T-cell (primary cell): ENCODE results near the gene CDK13. TPM values are rescaled to one million over a fixed set of nuclear protein-coding genes. Genes with fewer than 3 reads are reported as not detected.
"Not testable (repeated sequence)": the region's sequence is repeated elsewhere in the genome, so short reads cannot be mapped to it uniquely, and the experiment has no call there.

Source experiments
- ATAC-seq, 4 experiments: fragments of 200-7000 bp in 3 of 4; fragments of 150-1000 bp in 1 of 4; cut with Tn5 transposase; replicated peaks in 1 of 4; 1 replicate in 3 of 4; 2 replicates in 1 of 4; pipeline ENCODE4 v1.10.0; 2021; ENCODE audit warnings: moderate library complexity in 3 of 4, mild to moderate bottlenecking in 2 of 4, moderate number of reproducible peaks in 1 of 4
- CTCF ChIA-PET, 2 donors: fragments of 300-600 bp; sonication (Branson Sonifier 250); formaldehyde crosslinking; loops; one replicate each; lab custom pipeline; 2022; ENCODE audit warnings: antibody characterized with exemption in 2 of 2; lab: Charles Lee
- POLR2A ChIA-PET, 2 donors: fragments of 300-600 bp; sonication (Branson Sonifier 250); formaldehyde crosslinking; loops; one replicate each; lab custom pipeline; 2022; ENCODE audit warnings: antibody characterized with exemption in 2 of 2; lab: Charles Lee
- DNase-seq, 35 experiments: peaks; one replicate each; pipeline versions ENCODE4 v3.0.0 to v3.0.0-alpha.2; 2013 to 2023
- H3K27ac ChIP-seq: one replicate; pipeline ENCODE4 v1.5.1; 2013; ENCODE audit warnings: low read length
- H3K27me3 ChIP-seq, 2 experiments: replicated peaks in 1 of 2; 1 replicate in 1 of 2; 2 replicates in 1 of 2; pipeline versions ENCODE4 v1.6.1 to v1.7.0; 2013; ENCODE audit warnings: low read length in 1 of 2, mixed read lengths in 1 of 2; ENCODE audit not compliant: control insufficient read depth in 2 of 2, insufficient read depth in 2 of 2; ENCODE audit errors: extremely low read depth in 1 of 2
- H3K36me3 ChIP-seq, 2 donors: 1 replicate in 1 of 2; 2 replicates in 1 of 2; pipeline versions ENCODE4 v1.6.1 to v1.7.0; 2013; ENCODE audit warnings: low read length in 1 of 2; ENCODE audit not compliant: control insufficient read depth in 2 of 2, insufficient read depth in 1 of 2; ENCODE audit errors: extremely low read depth in 1 of 2
- H3K4me1 ChIP-seq, 2 experiments: 1 replicate in 1 of 2; 2 replicates in 1 of 2; pipeline versions ENCODE4 v1.6.1 to v1.7.0; 2013; ENCODE audit warnings: low read length in 2 of 2, mixed read lengths in 1 of 2; ENCODE audit not compliant: insufficient read depth in 2 of 2, control insufficient read depth in 1 of 2; ENCODE audit errors: extremely low read depth in 1 of 2
- H3K4me3 ChIP-seq, 2 donors: 1 replicate in 1 of 2; 2 replicates in 1 of 2; pipeline versions ENCODE4 v1.5.1 to v1.7.0; 2013; ENCODE audit warnings: mild to moderate bottlenecking in 2 of 2, low read length in 1 of 2, moderate library complexity in 1 of 2; ENCODE audit not compliant: control insufficient read depth in 1 of 2; ENCODE audit errors: extremely low read depth in 1 of 2
- H3K9me3 ChIP-seq: 2 replicates; pipeline ENCODE4 v1.7.0; 2013
- H3K27ac Mint-ChIP-seq, 2 donors: one replicate each; pipeline ENCODE4 v1.8.0; 2020 to 2021; ENCODE audit warnings: mild to moderate bottlenecking in 2 of 2, mixed read lengths in 2 of 2
- H3K27me3 Mint-ChIP-seq, 2 donors: one replicate each; pipeline ENCODE4 v1.8.0; 2021 to 2022; ENCODE audit warnings: mixed read lengths in 2 of 2
- H3K36me3 Mint-ChIP-seq: one replicate; pipeline ENCODE4 v1.8.0; 2021; ENCODE audit warnings: mixed read lengths
- H3K4me1 Mint-ChIP-seq, 3 donors: one replicate each; pipeline ENCODE4 v1.8.0; 2020 to 2022; ENCODE audit warnings: mixed read lengths in 3 of 3, mild to moderate bottlenecking in 1 of 3
- H3K4me3 Mint-ChIP-seq, 3 donors: one replicate each; pipeline ENCODE4 v1.8.0; 2020 to 2022; ENCODE audit warnings: mild to moderate bottlenecking in 3 of 3, mixed read lengths in 3 of 3, moderate library complexity in 3 of 3
- H3K9me3 Mint-ChIP-seq, 3 donors: one replicate each; pipeline ENCODE4 v1.8.0; 2020 to 2022; ENCODE audit warnings: mixed read lengths in 3 of 3
- WGBS: methylation state at CpG from one replicate; pipeline ENCODE4 v1.1.5; 2013; ENCODE audit warnings: missing lambda C conversion rate; ENCODE audit not compliant: insufficient coverage; 5-methylcytosine and 5-hydroxymethylcytosine counted together
- total RNA-seq, 35 experiments: library from RNA in 6 of 35; stranded (reverse) in 6 of 35; fragments of 120-200 nt in 1 of 35; gene quantifications; one replicate each; pipeline versions ENCODE4 v1.2.1 to v1.2.4 and lab custom pipeline; 2013 to 2026

The CDK13 gene
- total RNA-seq, 5 donors from 2014 or later (not counting 1 experiment from before 2014, with no cell fraction given) = 84.8 to 129 (median 89.6) TPM

DNA sequence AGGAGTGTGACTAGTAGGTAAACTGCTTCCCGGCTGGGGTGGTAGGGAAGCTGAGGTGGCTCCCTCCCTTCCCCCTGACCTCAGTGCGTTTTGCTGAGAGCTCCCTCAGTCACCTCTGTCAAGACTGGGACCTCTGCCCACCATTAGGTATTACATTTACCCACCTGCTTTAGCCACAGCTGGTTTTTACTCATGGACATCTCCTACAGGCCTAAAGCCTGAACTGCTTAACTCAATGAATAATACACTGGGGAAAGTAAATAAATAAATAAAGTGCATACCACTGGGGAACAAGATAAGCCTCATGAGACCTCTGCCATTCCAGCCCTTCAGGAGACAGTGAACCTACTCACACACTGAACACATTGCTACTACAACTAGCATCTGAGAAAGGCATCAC is 38.9 kb upstream of the CDK13 start:
- ATAC-seq (no peak), DNase-seq (no peak)
- Mint-ChIP-seq H3K4me3 (no peak overlapping the region), H3K27me3 (peaks cover 0 to 3% of the 10 kb centered on the region in 2 donors), H3K9me3 (peaks cover 12 to 27% (median 17%) of the 10 kb centered on the region in 3 donors), H3K27ac (no peak overlapping the region), H3K36me3 (peaks cover 2% of the 10 kb centered on the region), H3K4me1 (peaks cover 7 to 12% (median 9%) of the 10 kb centered on the region in 3 donors)
- WGBS = no CpG with 5 or more reads among the region's 2 CpGs
- CTCF ChIA-PET = no interaction called here
- Histone ChIP-seq H3K9me3 (no peaks in the 10 kb centered on the region), H3K27me3 (peaks cover 0 to 6% of the 10 kb centered on the region in 2 experiments), H3K27ac (no peak overlapping the region), H3K36me3 (no peaks in the 10 kb centered on the region), H3K4me3 (no peak overlapping the region), H3K4me1 (peaks cover 0 to 3% of the 10 kb centered on the region in 2 experiments)
- POLR2A ChIA-PET = no interaction called here

GRCh38 chr7:39915847-39916246 is 34.2 kb upstream of the CDK13 start:
- not testable (repeated sequence) for H3K36me3 ChIP-seq, DNase-seq, H3K27ac Mint-ChIP-seq, H3K4me1 ChIP-seq, H3K27me3 ChIP-seq, H3K36me3 Mint-ChIP-seq, H3K27me3 Mint-ChIP-seq, ATAC-seq, H3K4me3 ChIP-seq, H3K9me3 ChIP-seq, H3K27ac ChIP-seq, H3K4me3 Mint-ChIP-seq
- H3K9me3 Mint-ChIP-seq = peaks cover 6 to 13% (median 8%) of the 10 kb centered on the region in 3 donors
- WGBS = 80% methylated on average over 4 of the region's 8 CpGs
- ChIA-PET CTCF (interaction anchor here (0.6 to 0.7 kb wide), 3 partner anchors 16 to 37 kb away, joined by 3 read pairs; no protein-coding TSS in a partner anchor), POLR2A (interaction anchor here in 1 of 2 donors (0.6 kb wide), 1 partner anchor 32 kb away, joined by 7 read pairs; no protein-coding TSS in a partner anchor)
- H3K4me1 Mint-ChIP-seq = peaks cover 9 to 12% (median 9%) of the 10 kb centered on the region in 3 donors

GRCh38 chr7:39919646-39920045 is 30.4 kb upstream of the CDK13 start:
- DNase-seq (no peak), ATAC-seq (no peak)
- Histone ChIP-seq H3K4me3 (no peak overlapping the region), H3K4me1 (peaks cover 0 to 3% of the 10 kb centered on the region in 2 experiments), H3K27ac (no peak overlapping the region), H3K9me3 (no peaks in the 10 kb centered on the region), H3K27me3 (peaks cover 0 to 6% of the 10 kb centered on the region in 2 experiments), H3K36me3 (no peaks in the 10 kb centered on the region)
- no CpG with 5 or more reads among the region's 2 CpGs for WGBS
- ChIA-PET POLR2A (no interaction called here), CTCF (interaction anchor here in 1 of 2 donors (1.2 kb wide), 1 partner anchor 132 kb away, joined by 3 read pairs; no protein-coding TSS in a partner anchor)
- H3K36me3 Mint-ChIP-seq = no peaks in the 10 kb centered on the region
- H3K9me3 Mint-ChIP-seq = no peaks in the 10 kb centered on the region
- H3K4me3 Mint-ChIP-seq = no peak overlapping the region
- no peak overlapping the region for H3K27ac Mint-ChIP-seq
- H3K27me3 Mint-ChIP-seq = peaks cover 3 to 4% of the 10 kb centered on the region in 2 donors
- H3K4me1 Mint-ChIP-seq = peaks cover 9 to 12% (median 9%) of the 10 kb centered on the region in 3 donors

- no peak overlapping the region for H3K27ac Mint-ChIP-seq
- Histone ChIP-seq H3K27ac (no peak overlapping the region), H3K36me3 (no peaks in the 10 kb centered on the region), H3K9me3 (no peaks in the 10 kb centered on the region), H3K27me3 (peaks cover 0 to 8% of the 10 kb centered on the region in 2 experiments), H3K4me1 (no peaks in the 10 kb centered on the region), H3K4me3 (no peak overlapping the region)
- H3K4me3 Mint-ChIP-seq = no peak overlapping the region
- ATAC-seq (no peak), DNase-seq (no peak)
- H3K36me3 Mint-ChIP-seq = no peaks in the 10 kb centered on the region
- ChIA-PET POLR2A (no interaction called here), CTCF (interaction anchor here in 1 of 2 donors (0.6 kb wide), 1 partner anchor 179 kb away, joined by 3 read pairs; no protein-coding TSS in a partner anchor)
- peaks cover 3 to 4% of the 10 kb centered on the region in 2 donors for H3K27me3 Mint-ChIP-seq
- H3K4me1 Mint-ChIP-seq = no peaks in the 10 kb centered on the region
- 71% methylated on average over 2 of the region's 7 CpGs for WGBS
- no peaks in the 10 kb centered on the region for H3K9me3 Mint-ChIP-seq
Observed at GRCh38 chr7:39921506-39922175, 28.4 kb upstream of the CDK13 start.

DNA sequence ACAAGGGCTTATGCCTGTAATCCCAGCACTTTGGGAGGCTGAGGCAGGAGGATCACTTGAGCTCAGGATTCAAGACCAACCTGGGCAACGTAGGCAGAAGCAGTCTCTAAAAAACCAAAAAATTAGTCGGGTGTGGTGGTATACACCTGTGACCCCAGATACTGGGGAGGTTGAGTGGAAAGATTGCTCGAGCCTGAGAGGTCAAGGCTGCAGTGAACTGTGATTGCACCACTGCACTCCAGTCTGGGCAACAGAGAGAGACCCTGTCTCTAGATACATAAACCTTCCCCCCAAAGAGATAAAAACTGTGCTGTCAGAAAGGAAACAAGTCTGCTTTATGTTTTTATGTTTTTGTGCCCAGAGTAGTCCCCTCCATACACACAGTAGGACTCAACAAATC is 27.5 kb upstream of the CDK13 start:
- no peak overlapping the region for H3K27ac Mint-ChIP-seq
- ATAC-seq (no peak), DNase-seq (no peak)
- WGBS = 50% methylated on average over 1 of the region's 3 CpGs
- ChIA-PET CTCF (no interaction called here), POLR2A (no interaction called here)
- Histone ChIP-seq H3K36me3 (no peaks in the 10 kb centered on the region), H3K4me3 (no peak overlapping the region), H3K27me3 (peaks cover 0 to 7% of the 10 kb centered on the region in 2 experiments), H3K9me3 (no peaks in the 10 kb centered on the region), H3K4me1 (no peaks in the 10 kb centered on the region), H3K27ac (no peak overlapping the region)
- no peaks in the 10 kb centered on the region for H3K9me3 Mint-ChIP-seq
- H3K27me3 Mint-ChIP-seq = peaks cover 3 to 4% of the 10 kb centered on the region in 2 donors
- no peak overlapping the region for H3K4me3 Mint-ChIP-seq
- H3K4me1 Mint-ChIP-seq = no peaks in the 10 kb centered on the region
- no peaks in the 10 kb centered on the region for H3K36me3 Mint-ChIP-seq

- no CpG with 5 or more reads among the region's 1 CpG for WGBS
- POLR2A ChIA-PET = no interaction called here
Observed at GRCh38 chr7:39923091-39923490, 27.0 kb upstream of the CDK13 start.

More at GRCh38 chr7:39923091-39923490, 27.0 kb upstream of the CDK13 start:
- no peak overlapping the region for H3K27ac ChIP-seq
- H3K9me3 Mint-ChIP-seq = no peaks in the 10 kb centered on the region
- no peaks in the 10 kb centered on the region for H3K36me3 Mint-ChIP-seq
- H3K4me3 ChIP-seq = no peak overlapping the region
- H3K27me3 ChIP-seq = peaks cover 0 to 5% of the 10 kb centered on the region in 2 experiments
- no peak overlapping the region for H3K27ac Mint-ChIP-seq
- H3K9me3 ChIP-seq = no peaks in the 10 kb centered on the region
- CTCF ChIA-PET = interaction anchor here in 1 of 2 donors (0.6 kb wide), 1 partner anchor 17 kb away, joined by 5 read pairs; no protein-coding TSS in a partner anchor
- no peaks in the 10 kb centered on the region for H3K4me1 ChIP-seq
- no peaks in the 10 kb centered on the region for H3K36me3 ChIP-seq
- ATAC-seq = no peak
- no peak overlapping the region for H3K4me3 Mint-ChIP-seq
- no peak for DNase-seq
- H3K4me1 Mint-ChIP-seq = no peaks in the 10 kb centered on the region
- H3K27me3 Mint-ChIP-seq = peaks cover 3 to 4% of the 10 kb centered on the region in 2 donors
